H1 (cell line): ENCODE measurements around the gene ARHGAP28. TPM values are rescaled to one million over a fixed set of nuclear protein-coding genes. Genes with fewer than 3 reads are reported as not detected.

Experiments used
- CTBP2 ChIP-seq: IDR thresholded peaks from 2 replicates; pipeline ENCODE4 v1.7.0; 2011; ENCODE audit warnings: borderline replicate concordance, mild to moderate bottlenecking, moderate library complexity, mixed read lengths, low read length; ENCODE audit not compliant: insufficient read depth, insufficient read length
- polyA plus RNA-seq, 7 experiments: library from polyadenylated mRNA; depleted of rRNA in 3 of 7; stranded (reverse) in 5 of 7; unstranded in 2 of 7; fragments of >200 nt in 5 of 7; fragments of 200-250 nt in 2 of 7; gene quantifications; 1 replicate in 5 of 7; 2 replicates in 1 of 7; 4 replicates in 1 of 7; pipeline versions ENCODE4 v1.2.1 to v1.2.3, GENCODE V29; 2011 to 2013; ENCODE audit warnings: missing spikeins in 2 of 7, mixed read lengths in 2 of 7
- total RNA-seq: library from RNA; stranded (reverse); fragmentation: NEBNext Ultra II Directional; extraction: Animal tissue kit (Norgen Biotek cat#: 25700); gene quantifications from 2 replicates; pipeline ENCODE4 v1.2.1, GENCODE V29; 2021

The ARHGAP28 gene
- total and polyA plus RNA-seq, 2 of the 8 experiments (the other 6 are each of a cell fraction or from before 2014, with no cell fraction given) = 2.9 to 14.4 TPM

DNA sequence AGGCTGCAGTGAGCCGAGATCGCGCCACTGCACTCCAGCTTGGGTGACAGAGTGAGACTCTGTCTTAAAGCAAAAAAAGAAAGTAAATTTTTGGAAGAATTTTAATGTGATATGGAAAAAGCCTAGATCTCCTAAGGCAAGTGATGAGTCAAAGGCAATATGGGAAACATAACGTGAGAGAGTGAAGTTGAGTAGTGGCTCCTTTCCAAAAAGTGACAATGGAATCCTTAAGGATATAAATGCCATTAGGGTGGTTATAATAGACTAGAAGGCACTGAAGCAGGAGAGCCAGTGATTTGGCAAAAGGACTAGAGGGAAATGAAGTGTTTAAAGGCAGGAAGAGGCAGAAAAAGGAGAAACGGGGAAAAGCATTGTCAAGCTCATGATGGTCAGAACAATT is 25.6 kb downstream of the ARHGAP28 start (continued):
- TF ChIP-seq CTBP2 = no peak
